HepG2 (cell line): Measurements from ENCODE around the gene NTM. TPM values are rescaled to one million over a fixed set of nuclear protein-coding genes. Genes with fewer than 3 reads are reported as not detected.

ENCODE experiments used
- ATAC-seq: fragments of 200-7000 bp; cut with Tn5 transposase; 3 replicates; pipeline ENCODE4 v1.9.1; 2020; ENCODE audit warnings: mild to moderate bottlenecking, moderate library complexity
- BruUV-seq: library from RNA; stranded (reverse); fragments of 400-500 nt; replicated peaks from 2 replicates; lab custom pipeline; 2021; lab: Mats Ljungman, UMichigan
- CTCF ChIA-PET: fragments of 300-600 bp; formaldehyde crosslinking; extraction: SDS; loops from one replicate; lab custom pipeline; 2021; ENCODE audit warnings: low total read pairs, inconsistent platforms, low intra/inter-chr PET ratio; lab: Yijun Ruan, JAX
- POLR2A ChIA-PET: fragments of 350-600 bp; sonication (Branson Sonifier 250); formaldehyde crosslinking; loops from one replicate; lab custom pipeline; 2020; ENCODE audit warnings: antibody characterized with exemption, inconsistent platforms; lab: Yijun Ruan, JAX
- DNase-seq: peaks from one replicate; pipeline ENCODE4 v3.0.0-alpha.2; 2015; ENCODE audit warnings: low spot score
- FAIRE-seq: peaks from 3 replicates; lab custom pipeline; 2011; peaks lifted over from hg19 to GRCh38; lab: Jason Lieb, UNC
- H2AFZ ChIP-seq: one replicate; pipeline ENCODE4 v1.6.1; 2011; ENCODE audit warnings: low read length, inconsistent platforms
- H3K27ac ChIP-seq: fragments of 300-600 bp; 3 replicates; pipeline ENCODE4 v1.8.0; 2011; ENCODE audit warnings: mixed run types, mild to moderate bottlenecking, mixed read lengths, low read length, inconsistent platforms; ENCODE audit not compliant: insufficient read depth; ENCODE audit errors: extremely low read length
- H3K27me3 ChIP-seq, 2 experiments: fragments of 200-600 bp in 1 of 2; 2 replicates in 1 of 2; 3 replicates in 1 of 2; pipeline versions ENCODE4 v1.6.0 to v1.8.0; 2011; ENCODE audit warnings: low read length in 2 of 2, mild to moderate bottlenecking in 2 of 2, moderate library complexity in 2 of 2, inconsistent platforms in 1 of 2; ENCODE audit not compliant: insufficient read depth in 2 of 2, control insufficient read depth in 1 of 2
- H3K36me3 ChIP-seq, 2 experiments: fragments of 200-600 bp in 1 of 2; replicated peaks in 1 of 2; 2 replicates in 1 of 2; 3 replicates in 1 of 2; pipeline versions ENCODE4 v1.5.1 to v1.8.0; 2011; ENCODE audit warnings: low read length in 2 of 2, inconsistent platforms in 1 of 2; ENCODE audit not compliant: insufficient read depth in 2 of 2, control insufficient read depth in 1 of 2
- H3K4me1 ChIP-seq: 2 replicates; pipeline ENCODE4 v1.5.1; 2012; ENCODE audit warnings: low read length, inconsistent platforms; ENCODE audit not compliant: insufficient read depth
- H3K4me2 ChIP-seq: 2 replicates; pipeline ENCODE4 v1.6.0; 2011; ENCODE audit warnings: low read depth, low read length, inconsistent platforms
- H3K4me3 ChIP-seq, 3 experiments: fragments of 200-600 bp in 1 of 3; sonication (generic), shearing (Covaris generic) in 1 of 3; replicated peaks in 1 of 3; 2 replicates each; pipeline ENCODE4 v1.5.1; 2011 to 2016; ENCODE audit warnings: low read length in 3 of 3, inconsistent platforms in 2 of 3, low read depth in 2 of 3, mild to moderate bottlenecking in 2 of 3, control low read depth in 1 of 3, mixed read lengths in 1 of 3; ENCODE audit not compliant: insufficient read depth in 1 of 3
- H3K79me2 ChIP-seq: one replicate; pipeline ENCODE4 v1.6.1; 2011; ENCODE audit warnings: low read length, inconsistent platforms; ENCODE audit not compliant: insufficient read depth
- H3K9ac ChIP-seq: 2 replicates; pipeline ENCODE4 v1.6.0; 2011; ENCODE audit warnings: mild to moderate bottlenecking, low read depth, low read length, inconsistent platforms; ENCODE audit not compliant: insufficient read depth
- H3K9me3 ChIP-seq: 2 replicates; pipeline ENCODE4 v1.5.1; 2012; ENCODE audit warnings: mild to moderate bottlenecking, low read length
- H4K20me1 ChIP-seq: 2 replicates; pipeline ENCODE4 v1.6.0; 2011; ENCODE audit warnings: inconsistent platforms, mild to moderate bottlenecking, low read length, moderate library complexity; ENCODE audit not compliant: insufficient read depth
- ETV5 ChIP-seq: IDR thresholded peaks from 2 replicates; pipeline ENCODE4 v1.6.1; 2018; ENCODE audit warnings: missing biosample characterization, missing genetic modification reagents, inconsistent platforms, borderline replicate concordance
- JUNB ChIP-seq: sonication (generic); formaldehyde crosslinking; IDR thresholded peaks from 2 replicates; pipeline ENCODE4 v1.8.0; 2022; ENCODE audit warnings: missing genetic modification reagents, mild to moderate bottlenecking, borderline replicate concordance
- MAFF ChIP-seq: IDR thresholded peaks from 2 replicates; pipeline ENCODE4 v1.6.1; 2011; ENCODE audit warnings: low read depth, low read length, improper control_type of control experiment
- MXI1 ChIP-seq: IDR thresholded peaks from 3 replicates; pipeline ENCODE4 v1.6.1; 2012; ENCODE audit warnings: low read depth, low read length, inconsistent platforms, borderline replicate concordance
- MZF1 ChIP-seq: sonication (generic); formaldehyde crosslinking; IDR thresholded peaks from 2 replicates; pipeline ENCODE4 v1.8.1; 2023; ENCODE audit warnings: mild to moderate bottlenecking, missing genetic modification reagents, borderline replicate concordance
- PAWR ChIP-seq: sonication (generic); formaldehyde crosslinking; IDR thresholded peaks from 2 replicates; pipeline ENCODE4 v1.4.0; 2020; ENCODE audit warnings: missing genetic modification reagents, mild to moderate bottlenecking, borderline replicate concordance
- SMC3 ChIP-seq: IDR thresholded peaks from 2 replicates; pipeline ENCODE4 v1.6.1; 2011; ENCODE audit warnings: low read length, improper control_type of control experiment
- ZNF143 ChIP-seq: sonication (generic); formaldehyde crosslinking; IDR thresholded peaks from 2 replicates; pipeline ENCODE4 v1.4.0; 2020; ENCODE audit warnings: missing genetic modification reagents
- ZNF674 ChIP-seq: sonication (generic); formaldehyde crosslinking; IDR thresholded peaks from 2 replicates; pipeline ENCODE4 v1.5.0; 2020; ENCODE audit warnings: low read depth, mild to moderate bottlenecking, missing genetic modification reagents
- WGBS: methylation state at CpG from one replicate; pipeline ENCODE4 v1.1.6; 2017; ENCODE audit warnings: low lambda C conversion rate; 5-methylcytosine and 5-hydroxymethylcytosine counted together
- in situ Hi-C: cut with HindIII; loops from 2 replicates; pipeline ENCODE4 v1.10.0; 2017; ENCODE audit warnings: low pct_unique_long_range_greater_than_20kb; ENCODE audit not compliant: extremely low pct_ligation_motif_present
- intact Hi-C: fragments of 100-400 bp; cut with micrococcal nuclease; formaldehyde crosslinking; loops from one replicate; pipeline ENCODE4 v1.10.0; 2022; ENCODE audit not compliant: unreplicated experiment
- polyA plus RNA-seq, 8 experiments: library from polyadenylated mRNA; depleted of rRNA in 3 of 8; stranded (reverse) in 7 of 8; unstranded in 1 of 8; fragments of >200 nt; fragmentation: Illumina TruSeq in 4 of 8; extraction: Trizol in 4 of 8; gene quantifications; 2 replicates each; pipeline versions ENCODE4 v1.2.1 to v1.2.3, GENCODE V29; 2011 to 2016; ENCODE audit warnings: low read depth in 4 of 8, missing spikeins in 1 of 8, mixed read lengths in 1 of 8; ENCODE audit not compliant: insufficient read depth in 1 of 8
- total RNA-seq, 5 experiments: library from RNA; depleted of rRNA; stranded (reverse); fragments of >200 nt; fragmentation: Illumina TruSeq; extraction: Trizol; gene quantifications; 2 replicates each; pipeline ENCODE4 v1.2.3, GENCODE V29; 2016; ENCODE audit warnings: low read depth in 1 of 5
- TF ChIP-seq, protein P1 (sequence below): IDR thresholded peaks from 2 replicates; pipeline ENCODE4 v1.4.0; 2020; ENCODE audit warnings: mild to moderate bottlenecking, missing genetic modification reagents
- TF ChIP-seq, protein P2 (sequence below): sonication (generic); formaldehyde crosslinking; IDR thresholded peaks from 2 replicates; pipeline ENCODE4 v1.8.0; 2022; ENCODE audit warnings: mild to moderate bottlenecking, missing genetic modification reagents, borderline replicate concordance
- TF ChIP-seq, protein P3 (sequence below): sonication (generic); formaldehyde crosslinking; conservative IDR thresholded peaks from 2 replicates; pipeline ENCODE4 v1.8.1; 2023; ENCODE audit warnings: missing genetic modification reagents
- TF ChIP-seq, protein P4 (sequence below): sonication (generic); formaldehyde crosslinking; IDR thresholded peaks from 2 replicates; pipeline ENCODE4 v1.5.0; 2020; ENCODE audit warnings: missing genetic modification reagents

Gene NTM
- total and polyA plus RNA-seq, 2 of the 13 experiments (the other 11 are each of a cell fraction or from before 2014, with no cell fraction given): not detected

DNA sequence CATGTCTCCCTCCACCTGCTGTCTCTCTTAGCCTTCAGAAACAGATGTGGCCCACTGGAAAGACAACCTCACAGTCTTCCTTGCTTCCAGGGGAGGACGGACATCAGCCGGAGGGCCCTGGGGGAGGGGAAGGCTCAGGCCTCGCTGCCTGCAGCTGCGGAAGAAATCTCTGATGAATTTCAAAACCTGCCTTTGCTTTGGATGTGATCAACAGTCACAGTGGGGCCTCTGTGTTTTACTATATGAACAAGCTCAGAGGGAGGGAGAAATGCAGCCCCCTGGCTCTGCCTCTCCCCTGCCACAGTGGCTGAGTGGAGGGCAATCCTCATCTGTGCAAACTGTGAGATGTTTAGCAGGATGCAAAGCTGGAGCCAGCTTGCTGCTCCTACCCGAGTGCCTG is 282.8 kb downstream of the NTM start (continued):
- TF ChIP-seq, protein P1, sequence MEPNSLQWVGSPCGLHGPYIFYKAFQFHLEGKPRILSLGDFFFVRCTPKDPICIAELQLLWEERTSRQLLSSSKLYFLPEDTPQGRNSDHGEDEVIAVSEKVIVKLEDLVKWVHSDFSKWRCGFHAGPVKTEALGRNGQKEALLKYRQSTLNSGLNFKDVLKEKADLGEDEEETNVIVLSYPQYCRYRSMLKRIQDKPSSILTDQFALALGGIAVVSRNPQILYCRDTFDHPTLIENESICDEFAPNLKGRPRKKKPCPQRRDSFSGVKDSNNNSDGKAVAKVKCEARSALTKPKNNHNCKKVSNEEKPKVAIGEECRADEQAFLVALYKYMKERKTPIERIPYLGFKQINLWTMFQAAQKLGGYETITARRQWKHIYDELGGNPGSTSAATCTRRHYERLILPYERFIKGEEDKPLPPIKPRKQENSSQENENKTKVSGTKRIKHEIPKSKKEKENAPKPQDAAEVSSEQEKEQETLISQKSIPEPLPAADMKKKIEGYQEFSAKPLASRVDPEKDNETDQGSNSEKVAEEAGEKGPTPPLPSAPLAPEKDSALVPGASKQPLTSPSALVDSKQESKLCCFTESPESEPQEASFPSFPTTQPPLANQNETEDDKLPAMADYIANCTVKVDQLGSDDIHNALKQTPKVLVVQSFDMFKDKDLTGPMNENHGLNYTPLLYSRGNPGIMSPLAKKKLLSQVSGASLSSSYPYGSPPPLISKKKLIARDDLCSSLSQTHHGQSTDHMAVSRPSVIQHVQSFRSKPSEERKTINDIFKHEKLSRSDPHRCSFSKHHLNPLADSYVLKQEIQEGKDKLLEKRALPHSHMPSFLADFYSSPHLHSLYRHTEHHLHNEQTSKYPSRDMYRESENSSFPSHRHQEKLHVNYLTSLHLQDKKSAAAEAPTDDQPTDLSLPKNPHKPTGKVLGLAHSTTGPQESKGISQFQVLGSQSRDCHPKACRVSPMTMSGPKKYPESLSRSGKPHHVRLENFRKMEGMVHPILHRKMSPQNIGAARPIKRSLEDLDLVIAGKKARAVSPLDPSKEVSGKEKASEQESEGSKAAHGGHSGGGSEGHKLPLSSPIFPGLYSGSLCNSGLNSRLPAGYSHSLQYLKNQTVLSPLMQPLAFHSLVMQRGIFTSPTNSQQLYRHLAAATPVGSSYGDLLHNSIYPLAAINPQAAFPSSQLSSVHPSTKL: no peak

DNA sequence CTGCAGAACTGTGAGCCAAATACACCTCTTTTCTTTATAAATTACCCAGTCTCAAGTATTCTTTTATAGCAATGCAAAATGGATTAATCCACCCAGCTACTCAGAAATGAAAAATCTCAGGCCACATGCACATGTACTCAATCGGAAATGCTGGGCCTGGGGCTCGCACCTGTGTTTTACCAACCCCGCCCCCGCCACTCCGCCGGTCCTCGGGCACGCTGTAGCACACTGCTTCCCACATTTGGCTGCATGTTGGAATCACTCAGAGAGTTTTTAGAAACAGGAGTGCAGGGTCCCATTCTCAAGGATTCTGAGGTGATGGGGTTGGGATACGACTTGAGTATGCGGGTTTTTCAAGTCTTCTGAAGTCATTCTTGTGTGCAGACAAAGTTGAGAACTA is 284.4 kb downstream of the NTM start:
- in situ Hi-C loops: no loop called here
- no peak for ATAC-seq
- no TSS peak for BruUV-seq
- TF ChIP-seq PAWR (CRISPR knock-in tag) (no peak), MAFF (no peak), MZF1 (no peak), JUNB (CRISPR knock-in tag) (no peak), SMC3 (no peak), ZNF143 (CRISPR knock-in tag) (no peak), MXI1 (no peak), ZNF674 (CRISPR knock-in tag) (no peak), ETV5 (no peak)
- TF ChIP-seq, protein P2, sequence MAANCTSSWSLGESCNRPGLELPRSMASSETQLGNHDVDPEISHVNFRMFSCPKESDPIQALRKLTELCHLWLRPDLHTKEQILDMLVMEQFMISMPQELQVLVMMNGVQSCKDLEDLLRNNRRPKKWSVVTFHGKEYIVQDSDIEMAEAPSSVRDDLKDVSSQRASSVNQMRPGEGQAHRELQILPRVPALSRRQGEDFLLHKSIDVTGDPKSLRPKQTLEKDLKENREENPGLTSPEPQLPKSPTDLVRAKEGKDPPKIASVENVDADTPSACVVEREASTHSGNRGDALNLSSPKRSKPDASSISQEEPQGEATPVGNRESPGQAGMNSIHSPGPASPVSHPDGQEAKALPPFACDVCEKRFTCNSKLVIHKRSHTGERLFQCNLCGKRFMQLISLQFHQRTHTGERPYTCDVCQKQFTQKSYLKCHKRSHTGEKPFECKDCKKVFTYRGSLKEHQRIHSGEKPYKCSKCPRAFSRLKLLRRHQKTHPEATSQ (CRISPR knock-in tag): no peak
- TF ChIP-seq, protein P3, sequence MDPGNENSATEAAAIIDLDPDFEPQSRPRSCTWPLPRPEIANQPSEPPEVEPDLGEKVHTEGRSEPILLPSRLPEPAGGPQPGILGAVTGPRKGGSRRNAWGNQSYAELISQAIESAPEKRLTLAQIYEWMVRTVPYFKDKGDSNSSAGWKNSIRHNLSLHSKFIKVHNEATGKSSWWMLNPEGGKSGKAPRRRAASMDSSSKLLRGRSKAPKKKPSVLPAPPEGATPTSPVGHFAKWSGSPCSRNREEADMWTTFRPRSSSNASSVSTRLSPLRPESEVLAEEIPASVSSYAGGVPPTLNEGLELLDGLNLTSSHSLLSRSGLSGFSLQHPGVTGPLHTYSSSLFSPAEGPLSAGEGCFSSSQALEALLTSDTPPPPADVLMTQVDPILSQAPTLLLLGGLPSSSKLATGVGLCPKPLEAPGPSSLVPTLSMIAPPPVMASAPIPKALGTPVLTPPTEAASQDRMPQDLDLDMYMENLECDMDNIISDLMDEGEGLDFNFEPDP: no peak
- TF ChIP-seq, protein P4, sequence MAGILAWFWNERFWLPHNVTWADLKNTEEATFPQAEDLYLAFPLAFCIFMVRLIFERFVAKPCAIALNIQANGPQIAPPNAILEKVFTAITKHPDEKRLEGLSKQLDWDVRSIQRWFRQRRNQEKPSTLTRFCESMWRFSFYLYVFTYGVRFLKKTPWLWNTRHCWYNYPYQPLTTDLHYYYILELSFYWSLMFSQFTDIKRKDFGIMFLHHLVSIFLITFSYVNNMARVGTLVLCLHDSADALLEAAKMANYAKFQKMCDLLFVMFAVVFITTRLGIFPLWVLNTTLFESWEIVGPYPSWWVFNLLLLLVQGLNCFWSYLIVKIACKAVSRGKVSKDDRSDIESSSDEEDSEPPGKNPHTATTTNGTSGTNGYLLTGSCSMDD (CRISPR knock-in tag): no peak

More for the DNA sequence above, 284.4 kb downstream of the NTM start:
- Histone ChIP-seq H3K27ac (no peak overlapping the region), H3K4me1 (no peaks in the 10 kb centered on the region), H3K9me3 (no peaks in the 10 kb centered on the region), H3K4me2 (no peak overlapping the region), H3K79me2 (no peaks in the 10 kb centered on the region), H2AFZ (no peak overlapping the region), H3K4me3 (no peak overlapping the region), H3K36me3 (no peaks in the 10 kb centered on the region), H3K9ac (no peak overlapping the region), H3K27me3 (peaks cover 3 to 44% of the 10 kb centered on the region in 2 experiments; a peak in 4 of 5 replicates), H4K20me1 (no peaks in the 10 kb centered on the region)
- POLR2A ChIA-PET: no interaction called here
- WGBS: 18% methylated on average over 10 of the region's 10 CpGs
- CTCF ChIA-PET: no interaction called here
- intact Hi-C loops: no loop called here
- FAIRE-seq (no peak), DNase-seq (no peak)
